ENCODE measurements around the gene FDCSP.
"Not testable (repeated sequence)": the region's sequence is repeated elsewhere in the genome, so short reads cannot be mapped to it uniquely, and the experiment has no call there.

GRCh38 chr4:70221389-70221788 is 4.5 kb upstream of the FDCSP start:
- TF ChIP-seq CTCF, POLR2A (IDR thresholded peaks at IDR 0.05): not testable (repeated sequence)
